ENCODE data around the gene TAB2. TPM values are rescaled to one million over a fixed set of nuclear protein-coding genes. Genes with fewer than 3 reads are reported as not detected.

Gene TAB2
- total and polyA plus RNA-seq, 2 of the 8 experiments (the other 6 are each of a cell fraction or from before 2014, with no cell fraction given): 40.4 to 63.0 TPM

GRCh38 chr6:149334201-149334600, 16.7 kb downstream of the TAB2 start (continued):
- TF ChIP-seq, protein P1, sequence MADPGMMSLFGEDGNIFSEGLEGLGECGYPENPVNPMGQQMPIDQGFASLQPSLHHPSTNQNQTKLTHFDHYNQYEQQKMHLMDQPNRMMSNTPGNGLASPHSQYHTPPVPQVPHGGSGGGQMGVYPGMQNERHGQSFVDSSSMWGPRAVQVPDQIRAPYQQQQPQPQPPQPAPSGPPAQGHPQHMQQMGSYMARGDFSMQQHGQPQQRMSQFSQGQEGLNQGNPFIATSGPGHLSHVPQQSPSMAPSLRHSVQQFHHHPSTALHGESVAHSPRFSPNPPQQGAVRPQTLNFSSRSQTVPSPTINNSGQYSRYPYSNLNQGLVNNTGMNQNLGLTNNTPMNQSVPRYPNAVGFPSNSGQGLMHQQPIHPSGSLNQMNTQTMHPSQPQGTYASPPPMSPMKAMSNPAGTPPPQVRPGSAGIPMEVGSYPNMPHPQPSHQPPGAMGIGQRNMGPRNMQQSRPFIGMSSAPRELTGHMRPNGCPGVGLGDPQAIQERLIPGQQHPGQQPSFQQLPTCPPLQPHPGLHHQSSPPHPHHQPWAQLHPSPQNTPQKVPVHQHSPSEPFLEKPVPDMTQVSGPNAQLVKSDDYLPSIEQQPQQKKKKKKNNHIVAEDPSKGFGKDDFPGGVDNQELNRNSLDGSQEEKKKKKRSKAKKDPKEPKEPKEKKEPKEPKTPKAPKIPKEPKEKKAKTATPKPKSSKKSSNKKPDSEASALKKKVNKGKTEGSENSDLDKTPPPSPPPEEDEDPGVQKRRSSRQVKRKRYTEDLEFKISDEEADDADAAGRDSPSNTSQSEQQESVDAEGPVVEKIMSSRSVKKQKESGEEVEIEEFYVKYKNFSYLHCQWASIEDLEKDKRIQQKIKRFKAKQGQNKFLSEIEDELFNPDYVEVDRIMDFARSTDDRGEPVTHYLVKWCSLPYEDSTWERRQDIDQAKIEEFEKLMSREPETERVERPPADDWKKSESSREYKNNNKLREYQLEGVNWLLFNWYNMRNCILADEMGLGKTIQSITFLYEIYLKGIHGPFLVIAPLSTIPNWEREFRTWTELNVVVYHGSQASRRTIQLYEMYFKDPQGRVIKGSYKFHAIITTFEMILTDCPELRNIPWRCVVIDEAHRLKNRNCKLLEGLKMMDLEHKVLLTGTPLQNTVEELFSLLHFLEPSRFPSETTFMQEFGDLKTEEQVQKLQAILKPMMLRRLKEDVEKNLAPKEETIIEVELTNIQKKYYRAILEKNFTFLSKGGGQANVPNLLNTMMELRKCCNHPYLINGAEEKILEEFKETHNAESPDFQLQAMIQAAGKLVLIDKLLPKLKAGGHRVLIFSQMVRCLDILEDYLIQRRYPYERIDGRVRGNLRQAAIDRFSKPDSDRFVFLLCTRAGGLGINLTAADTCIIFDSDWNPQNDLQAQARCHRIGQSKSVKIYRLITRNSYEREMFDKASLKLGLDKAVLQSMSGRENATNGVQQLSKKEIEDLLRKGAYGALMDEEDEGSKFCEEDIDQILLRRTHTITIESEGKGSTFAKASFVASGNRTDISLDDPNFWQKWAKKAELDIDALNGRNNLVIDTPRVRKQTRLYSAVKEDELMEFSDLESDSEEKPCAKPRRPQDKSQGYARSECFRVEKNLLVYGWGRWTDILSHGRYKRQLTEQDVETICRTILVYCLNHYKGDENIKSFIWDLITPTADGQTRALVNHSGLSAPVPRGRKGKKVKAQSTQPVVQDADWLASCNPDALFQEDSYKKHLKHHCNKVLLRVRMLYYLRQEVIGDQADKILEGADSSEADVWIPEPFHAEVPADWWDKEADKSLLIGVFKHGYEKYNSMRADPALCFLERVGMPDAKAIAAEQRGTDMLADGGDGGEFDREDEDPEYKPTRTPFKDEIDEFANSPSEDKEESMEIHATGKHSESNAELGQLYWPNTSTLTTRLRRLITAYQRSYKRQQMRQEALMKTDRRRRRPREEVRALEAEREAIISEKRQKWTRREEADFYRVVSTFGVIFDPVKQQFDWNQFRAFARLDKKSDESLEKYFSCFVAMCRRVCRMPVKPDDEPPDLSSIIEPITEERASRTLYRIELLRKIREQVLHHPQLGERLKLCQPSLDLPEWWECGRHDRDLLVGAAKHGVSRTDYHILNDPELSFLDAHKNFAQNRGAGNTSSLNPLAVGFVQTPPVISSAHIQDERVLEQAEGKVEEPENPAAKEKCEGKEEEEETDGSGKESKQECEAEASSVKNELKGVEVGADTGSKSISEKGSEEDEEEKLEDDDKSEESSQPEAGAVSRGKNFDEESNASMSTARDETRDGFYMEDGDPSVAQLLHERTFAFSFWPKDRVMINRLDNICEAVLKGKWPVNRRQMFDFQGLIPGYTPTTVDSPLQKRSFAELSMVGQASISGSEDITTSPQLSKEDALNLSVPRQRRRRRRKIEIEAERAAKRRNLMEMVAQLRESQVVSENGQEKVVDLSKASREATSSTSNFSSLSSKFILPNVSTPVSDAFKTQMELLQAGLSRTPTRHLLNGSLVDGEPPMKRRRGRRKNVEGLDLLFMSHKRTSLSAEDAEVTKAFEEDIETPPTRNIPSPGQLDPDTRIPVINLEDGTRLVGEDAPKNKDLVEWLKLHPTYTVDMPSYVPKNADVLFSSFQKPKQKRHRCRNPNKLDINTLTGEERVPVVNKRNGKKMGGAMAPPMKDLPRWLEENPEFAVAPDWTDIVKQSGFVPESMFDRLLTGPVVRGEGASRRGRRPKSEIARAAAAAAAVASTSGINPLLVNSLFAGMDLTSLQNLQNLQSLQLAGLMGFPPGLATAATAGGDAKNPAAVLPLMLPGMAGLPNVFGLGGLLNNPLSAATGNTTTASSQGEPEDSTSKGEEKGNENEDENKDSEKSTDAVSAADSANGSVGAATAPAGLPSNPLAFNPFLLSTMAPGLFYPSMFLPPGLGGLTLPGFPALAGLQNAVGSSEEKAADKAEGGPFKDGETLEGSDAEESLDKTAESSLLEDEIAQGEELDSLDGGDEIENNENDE (IDR thresholded peaks at IDR 0.05; ENCODE audit: insufficient replicate concordance, low read length): no peak
- TF ChIP-seq BRCA1 (IDR thresholded peaks at IDR 0.05; ENCODE audit: low read depth, low read length): no peak
- TF ChIP-seq, protein P2, sequence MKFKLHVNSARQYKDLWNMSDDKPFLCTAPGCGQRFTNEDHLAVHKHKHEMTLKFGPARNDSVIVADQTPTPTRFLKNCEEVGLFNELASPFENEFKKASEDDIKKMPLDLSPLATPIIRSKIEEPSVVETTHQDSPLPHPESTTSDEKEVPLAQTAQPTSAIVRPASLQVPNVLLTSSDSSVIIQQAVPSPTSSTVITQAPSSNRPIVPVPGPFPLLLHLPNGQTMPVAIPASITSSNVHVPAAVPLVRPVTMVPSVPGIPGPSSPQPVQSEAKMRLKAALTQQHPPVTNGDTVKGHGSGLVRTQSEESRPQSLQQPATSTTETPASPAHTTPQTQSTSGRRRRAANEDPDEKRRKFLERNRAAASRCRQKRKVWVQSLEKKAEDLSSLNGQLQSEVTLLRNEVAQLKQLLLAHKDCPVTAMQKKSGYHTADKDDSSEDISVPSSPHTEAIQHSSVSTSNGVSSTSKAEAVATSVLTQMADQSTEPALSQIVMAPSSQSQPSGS (IDR thresholded peaks at IDR 0.05; ENCODE audit: low read length): no peak
- no peak for TF ChIP-seq YY1 (IDR thresholded peaks at IDR 0.05; ENCODE audit: low read depth, low read length)
- no peak for TF ChIP-seq FOSL1 (IDR thresholded peaks at IDR 0.05; ENCODE audit: insufficient read depth, low read depth, low read length)
